GM12872 (cell line): Measurements from ENCODE around the gene KAT5.

Experiments
- TF ChIP-seq, protein P1 (sequence below): IDR thresholded peaks from 3 replicates; pipeline ENCODE4 v1.5.1; 2011; ENCODE audit warnings: low read depth, mild to moderate bottlenecking, low read length, moderate library complexity; ENCODE audit not compliant: insufficient read depth

Gene KAT5

DNA sequence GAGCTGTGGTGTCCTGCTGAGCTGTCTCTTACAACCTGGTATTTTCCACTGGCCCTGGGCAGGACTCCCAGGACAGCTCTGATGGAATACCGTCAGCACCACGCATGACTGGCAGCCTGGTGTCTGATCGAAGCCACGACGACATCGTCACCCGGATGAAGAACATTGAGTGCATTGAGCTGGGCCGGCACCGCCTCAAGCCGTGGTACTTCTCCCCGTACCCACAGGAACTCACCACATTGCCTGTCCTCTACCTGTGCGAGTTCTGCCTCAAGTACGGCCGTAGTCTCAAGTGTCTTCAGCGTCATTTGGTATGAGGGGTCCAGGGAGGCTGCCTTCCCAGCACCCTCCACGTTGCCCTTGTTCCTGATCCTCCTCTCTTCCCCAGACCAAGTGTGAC is 2.4 kb downstream of the KAT5 start:
- TF ChIP-seq, protein P1, sequence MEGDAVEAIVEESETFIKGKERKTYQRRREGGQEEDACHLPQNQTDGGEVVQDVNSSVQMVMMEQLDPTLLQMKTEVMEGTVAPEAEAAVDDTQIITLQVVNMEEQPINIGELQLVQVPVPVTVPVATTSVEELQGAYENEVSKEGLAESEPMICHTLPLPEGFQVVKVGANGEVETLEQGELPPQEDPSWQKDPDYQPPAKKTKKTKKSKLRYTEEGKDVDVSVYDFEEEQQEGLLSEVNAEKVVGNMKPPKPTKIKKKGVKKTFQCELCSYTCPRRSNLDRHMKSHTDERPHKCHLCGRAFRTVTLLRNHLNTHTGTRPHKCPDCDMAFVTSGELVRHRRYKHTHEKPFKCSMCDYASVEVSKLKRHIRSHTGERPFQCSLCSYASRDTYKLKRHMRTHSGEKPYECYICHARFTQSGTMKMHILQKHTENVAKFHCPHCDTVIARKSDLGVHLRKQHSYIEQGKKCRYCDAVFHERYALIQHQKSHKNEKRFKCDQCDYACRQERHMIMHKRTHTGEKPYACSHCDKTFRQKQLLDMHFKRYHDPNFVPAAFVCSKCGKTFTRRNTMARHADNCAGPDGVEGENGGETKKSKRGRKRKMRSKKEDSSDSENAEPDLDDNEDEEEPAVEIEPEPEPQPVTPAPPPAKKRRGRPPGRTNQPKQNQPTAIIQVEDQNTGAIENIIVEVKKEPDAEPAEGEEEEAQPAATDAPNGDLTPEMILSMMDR = no peak

DNA sequence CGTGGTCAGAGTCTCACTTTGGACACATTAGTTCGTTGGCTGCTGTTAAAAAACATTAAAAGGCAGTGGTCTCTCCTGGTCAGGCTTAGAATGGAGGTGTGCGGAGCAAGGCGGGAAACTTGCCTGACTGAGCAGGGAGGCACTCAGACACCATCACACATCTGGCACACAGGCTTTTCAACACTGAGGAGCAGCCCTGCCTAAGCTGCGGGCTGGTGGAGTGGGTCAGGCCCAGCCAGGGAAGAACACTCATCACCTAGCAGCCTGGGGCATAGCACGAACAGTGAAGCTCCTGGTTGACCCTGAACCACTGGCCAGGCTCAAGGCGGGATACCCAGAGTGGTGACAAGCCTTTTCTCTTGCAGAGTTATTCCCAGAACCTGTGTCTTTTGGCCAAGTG is 4.2 kb downstream of the KAT5 start:
- TF ChIP-seq, protein P1 = no peak

DNA sequence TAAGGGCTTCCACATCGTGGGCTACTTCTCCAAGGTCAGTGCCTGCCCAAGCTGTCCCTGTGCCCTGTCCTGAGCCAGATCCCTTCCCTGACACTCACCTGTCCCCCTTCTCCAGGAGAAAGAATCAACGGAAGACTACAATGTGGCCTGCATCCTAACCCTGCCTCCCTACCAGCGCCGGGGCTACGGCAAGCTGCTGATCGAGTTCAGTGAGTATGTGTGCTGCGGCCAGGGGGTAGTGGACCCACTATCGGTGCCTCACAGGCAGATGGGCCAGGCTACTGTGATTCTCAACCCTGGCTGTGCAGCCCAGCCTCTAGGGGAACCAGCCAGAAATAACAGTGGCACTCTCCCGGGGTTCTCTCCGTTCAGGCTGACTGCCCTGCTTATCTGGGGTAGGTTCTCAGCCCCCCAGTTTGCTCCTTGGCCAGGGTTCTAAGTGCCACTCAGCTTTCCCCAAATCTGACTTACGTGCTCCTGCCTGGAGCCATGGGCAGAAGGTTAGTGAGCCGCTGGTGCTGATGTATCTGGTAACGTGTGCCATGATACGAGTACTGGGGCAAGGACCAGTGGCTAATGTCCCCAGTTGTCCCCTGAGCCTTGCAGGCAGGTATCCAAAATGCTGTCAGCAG is 4.8 kb downstream of the KAT5 start:
- TF ChIP-seq, protein P1 = no peak

DNA sequence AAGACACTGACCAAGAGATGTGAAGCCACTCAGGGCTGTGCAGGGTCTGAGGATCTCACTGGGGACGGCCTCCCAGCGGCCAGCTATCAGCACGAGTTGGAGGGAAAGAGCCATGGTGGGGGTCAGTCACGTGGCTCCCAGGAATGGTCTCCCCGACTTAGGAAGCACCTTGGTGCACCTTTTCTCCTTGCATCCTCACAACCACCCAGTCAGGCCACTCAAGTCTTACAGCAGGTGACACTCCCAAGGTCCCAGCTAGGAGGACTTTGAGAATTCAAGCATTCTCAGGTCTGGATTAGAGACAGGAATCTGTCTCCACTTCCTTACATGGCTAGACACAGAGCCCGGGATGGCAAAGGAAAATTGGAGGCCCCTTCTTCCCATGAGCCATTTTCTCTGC is 5.9 kb downstream of the KAT5 start:
- TF ChIP-seq, protein P1 = no peak

DNA sequence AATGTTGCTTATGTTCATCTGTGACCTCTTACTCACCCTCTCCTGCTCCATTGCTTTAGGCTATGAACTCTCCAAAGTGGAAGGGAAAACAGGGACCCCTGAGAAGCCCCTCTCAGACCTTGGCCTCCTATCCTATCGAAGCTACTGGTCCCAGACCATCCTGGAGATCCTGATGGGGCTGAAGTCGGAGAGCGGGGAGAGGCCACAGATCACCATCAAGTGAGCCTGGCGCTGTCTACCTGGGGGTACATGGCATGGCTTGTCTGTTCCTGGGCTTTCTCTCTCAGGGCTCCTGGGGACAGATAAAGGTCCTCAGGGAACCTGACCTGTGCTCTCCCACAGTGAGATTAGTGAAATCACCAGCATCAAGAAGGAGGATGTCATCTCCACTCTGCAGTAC is 6.5 kb downstream of the KAT5 start:
- TF ChIP-seq, protein P1 = no peak

DNA sequence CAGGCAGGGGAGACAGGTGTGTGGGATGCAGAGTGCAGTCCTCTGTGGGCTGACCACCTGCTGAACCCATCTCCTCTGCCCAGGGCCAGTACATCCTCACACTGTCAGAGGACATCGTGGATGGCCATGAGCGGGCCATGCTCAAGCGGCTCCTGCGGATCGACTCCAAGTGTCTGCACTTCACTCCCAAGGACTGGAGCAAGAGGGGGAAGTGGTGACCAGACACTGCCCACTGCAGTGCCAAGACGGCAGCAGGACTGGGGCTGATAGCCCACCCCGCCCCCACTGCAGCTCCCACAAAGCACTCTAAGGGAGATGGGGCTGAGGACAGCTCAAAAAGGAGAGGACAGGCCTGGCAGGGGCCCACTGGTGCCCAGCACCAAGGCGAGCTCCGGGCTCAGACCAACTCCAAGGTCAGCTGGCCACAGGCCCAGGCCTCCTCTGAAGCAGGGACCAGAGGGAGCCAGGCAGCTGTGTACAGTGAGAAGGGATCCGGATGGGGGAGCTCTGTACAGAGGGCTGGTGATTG is 7.0 kb downstream of the KAT5 start:
- TF ChIP-seq, protein P1 = no peak

DNA sequence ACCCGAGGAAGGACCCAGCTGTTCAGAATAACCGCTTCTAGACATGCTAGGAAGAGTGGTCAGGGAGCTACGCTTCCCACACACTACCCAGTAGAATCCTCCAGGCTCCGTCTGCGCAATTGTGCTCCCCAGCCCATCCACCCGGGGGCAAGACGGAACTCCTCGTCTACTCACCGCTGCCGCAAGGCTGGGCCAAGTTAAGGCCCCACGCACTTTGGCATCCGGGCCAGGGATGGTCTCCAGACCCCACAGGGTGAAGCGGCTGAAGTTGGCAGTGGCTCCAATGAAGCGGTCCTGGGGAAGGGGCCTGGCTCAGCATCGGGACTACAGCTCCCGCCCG is 7.8 kb downstream of the KAT5 start:
- TF ChIP-seq, protein P1 = no peak
